IMR-90 (cell line): Measurements from ENCODE around the gene DAPK1. TPM values are rescaled to one million over a fixed set of nuclear protein-coding genes. Genes with fewer than 3 reads are reported as not detected.

Source experiments
- ATAC-seq: fragments of 200-7000 bp; cut with Tn5 transposase; 2 replicates; pipeline ENCODE4 v1.9.1; 2020; ENCODE audit warnings: low read depth, mild to moderate bottlenecking, moderate library complexity
- BruUV-seq: library from RNA; stranded (reverse); fragments of 400-500 nt; replicated peaks from 2 replicates; lab custom pipeline; 2021; lab: Mats Ljungman, UMichigan
- CTCF ChIA-PET: fragments of 300-600 bp; formaldehyde crosslinking; extraction: SDS; loops from one replicate; lab custom pipeline; 2021; ENCODE audit warnings: antibody characterized with exemption; lab: Yijun Ruan, JAX
- POLR2A ChIA-PET: fragments of 300-600 bp; sonication (Branson Sonifier 250); formaldehyde crosslinking; loops from one replicate; lab custom pipeline; 2022; ENCODE audit warnings: antibody characterized with exemption; ENCODE audit not compliant: unreplicated experiment; lab: Charles Lee
- DNase-seq: peaks from one replicate; pipeline ENCODE4 v3.0.0; 2013
- H2AFZ ChIP-seq: replicated peaks from 2 replicates; pipeline ENCODE3; 2013; ENCODE audit warnings: low read length, mild to moderate bottlenecking; ENCODE audit not compliant: poor library complexity
- H2AK5ac ChIP-seq: 2 replicates; pipeline ENCODE4 v1.6.1; 2013; ENCODE audit warnings: low read depth, low read length, inconsistent platforms
- H2AK9ac ChIP-seq: replicated peaks from 2 replicates; pipeline ENCODE3; 2013; ENCODE audit warnings: mild to moderate bottlenecking, low read depth, low read length, moderate library complexity; ENCODE audit not compliant: poor library complexity
- H2BK120ac ChIP-seq: 2 replicates; pipeline ENCODE4 v1.6.1; 2013; ENCODE audit warnings: low read depth, low read length, inconsistent platforms
- H2BK15ac ChIP-seq: 3 replicates; pipeline ENCODE4 v1.6.1; 2013; ENCODE audit warnings: low read depth, low read length, inconsistent platforms
- H2BK20ac ChIP-seq: 2 replicates; pipeline ENCODE4 v1.6.1; 2013; ENCODE audit warnings: low read depth, mild to moderate bottlenecking, inconsistent platforms, low read length, moderate library complexity
- H2BK5ac ChIP-seq: 2 replicates; pipeline ENCODE4 v1.6.1; 2013; ENCODE audit warnings: mild to moderate bottlenecking, low read depth, low read length, inconsistent platforms; ENCODE audit not compliant: poor library complexity, severe bottlenecking
- H3K14ac ChIP-seq: replicated peaks from 2 replicates; pipeline ENCODE4 v1.6.1; 2013; ENCODE audit warnings: low read depth, low read length, inconsistent platforms
- H3K18ac ChIP-seq: 2 replicates; pipeline ENCODE4 v1.6.1; 2013; ENCODE audit warnings: low read depth, low read length, control low read depth
- H3K23ac ChIP-seq: 2 replicates; pipeline ENCODE4 v1.6.1; 2013; ENCODE audit warnings: low read depth, low read length, inconsistent platforms
- H3K27ac ChIP-seq: 2 replicates; pipeline ENCODE4 v1.5.1; 2013; ENCODE audit warnings: mild to moderate bottlenecking, control low read depth, low read length; ENCODE audit not compliant: insufficient read depth
- H3K27me3 ChIP-seq: 2 replicates; pipeline ENCODE4 v1.6.1; 2013; ENCODE audit warnings: low read length; ENCODE audit not compliant: control insufficient read depth, insufficient read depth
- H3K36me3 ChIP-seq: 2 replicates; pipeline ENCODE4 v1.6.1; 2013; ENCODE audit warnings: low read length, mixed read lengths; ENCODE audit not compliant: control insufficient read depth, insufficient read depth
- H3K4ac ChIP-seq: 2 replicates; pipeline ENCODE4 v1.6.1; 2013; ENCODE audit warnings: low read depth, low read length, inconsistent platforms
- H3K4me1 ChIP-seq: 2 replicates; pipeline ENCODE4 v1.6.1; 2013; ENCODE audit warnings: low read length, mixed read lengths; ENCODE audit not compliant: control insufficient read depth, insufficient read depth
- H3K4me2 ChIP-seq: 2 replicates; pipeline ENCODE4 v1.6.1; 2013; ENCODE audit warnings: low read depth, mild to moderate bottlenecking, control low read depth, low read length, moderate library complexity
- H3K4me3 ChIP-seq: 2 replicates; pipeline ENCODE4 v1.5.1; 2013; ENCODE audit warnings: low read depth, mild to moderate bottlenecking, control low read depth, low read length, moderate library complexity; ENCODE audit not compliant: insufficient read depth
- H3K56ac ChIP-seq: 2 replicates; pipeline ENCODE4 v1.6.1; 2013; ENCODE audit warnings: low read length, inconsistent platforms; ENCODE audit not compliant: insufficient read depth; ENCODE audit errors: extremely low read depth
- H3K79me1 ChIP-seq, 2 experiments: 2 replicates each; pipeline ENCODE4 v1.6.1; 2013; ENCODE audit warnings: low read length in 2 of 2, inconsistent platforms in 1 of 2, low read depth in 1 of 2
- H3K9ac ChIP-seq: 2 replicates; pipeline ENCODE4 v1.6.1; 2013; ENCODE audit warnings: low read depth, low read length, control low read depth
- H3K9me1 ChIP-seq: 2 replicates; pipeline ENCODE4 v1.6.1; 2013; ENCODE audit warnings: low read length, inconsistent platforms; ENCODE audit not compliant: insufficient read depth
- H3K9me3 ChIP-seq: 2 replicates; pipeline ENCODE4 v1.6.1; 2013; ENCODE audit warnings: low read length; ENCODE audit not compliant: control insufficient read depth, insufficient read depth
- H4K20me1 ChIP-seq: 2 replicates; pipeline ENCODE4 v1.6.1; 2013; ENCODE audit warnings: low read length, inconsistent platforms; ENCODE audit not compliant: insufficient read depth
- H4K5ac ChIP-seq: 2 replicates; pipeline ENCODE4 v1.6.1; 2013; ENCODE audit warnings: mild to moderate bottlenecking, low read depth, low read length, control low read depth
- H4K8ac ChIP-seq, 2 experiments: 2 replicates each; pipeline ENCODE4 v1.6.1; 2013; ENCODE audit warnings: low read depth in 2 of 2, low read length in 2 of 2, control low read depth in 1 of 2, inconsistent platforms in 1 of 2
- H4K91ac ChIP-seq: 2 replicates; pipeline ENCODE4 v1.6.1; 2013; ENCODE audit warnings: low read depth, low read length, inconsistent platforms; ENCODE audit not compliant: insufficient read depth
- BHLHE40 ChIP-seq: fragments of 150-350 bp; IDR thresholded peaks from 2 replicates; pipeline ENCODE4 v1.6.1; 2016; ENCODE audit warnings: mild to moderate bottlenecking, low read depth, low read length
- CEBPB ChIP-seq: IDR thresholded peaks from 2 replicates; pipeline ENCODE4 v1.6.1; 2012; ENCODE audit warnings: low read depth, low read length, improper control_type of control experiment
- MAFK ChIP-seq: IDR thresholded peaks from 2 replicates; pipeline ENCODE4 v1.6.1; 2012; ENCODE audit warnings: low read depth, low read length, improper control_type of control experiment
- NFE2L2 ChIP-seq: fragments of 150-350 bp; IDR thresholded peaks from 2 replicates; pipeline ENCODE4 v1.6.1; 2016; ENCODE audit warnings: low read depth, mild to moderate bottlenecking, low read length
- POLR2A ChIP-seq: IDR thresholded peaks from 2 replicates; pipeline ENCODE4 v1.6.1; 2012; ENCODE audit warnings: mild to moderate bottlenecking, low read depth, low read length
- RAD21 ChIP-seq: IDR thresholded peaks from 2 replicates; pipeline ENCODE4 v1.6.1; 2012; ENCODE audit warnings: low read length, improper control_type of control experiment
- RCOR1 ChIP-seq: IDR thresholded peaks from 2 replicates; pipeline ENCODE4 v1.6.1; 2012; ENCODE audit warnings: mild to moderate bottlenecking, low read length, improper control_type of control experiment; ENCODE audit not compliant: insufficient replicate concordance
- RFX5 ChIP-seq: IDR thresholded peaks from 2 replicates; pipeline ENCODE4 v1.8.0; 2012; ENCODE audit warnings: low read depth, mild to moderate bottlenecking, low read length, moderate library complexity
- SMC3 ChIP-seq: fragments of 150-350 bp; IDR thresholded peaks from 2 replicates; pipeline ENCODE4 v1.6.1; 2016; ENCODE audit warnings: low read depth, mild to moderate bottlenecking, antibody characterized with exemption, low read length, moderate library complexity
- WGBS, 2 experiments: methylation state at CpG; one replicate each; pipeline versions ENCODE4 v1.1.5 to v1.1.7; 2013; ENCODE audit warnings: missing lambda C conversion rate in 2 of 2; ENCODE audit not compliant: insufficient read length in 1 of 2; ENCODE audit errors: extremely low coverage in 2 of 2; 5-methylcytosine and 5-hydroxymethylcytosine counted together
- dilution Hi-C: fragments of 300-500 bp; cut with HindIII; formaldehyde crosslinking; loops from one replicate; pipeline ENCODE4 v1.14.3; 2018; ENCODE audit warnings: low sequenced_read_pairs; ENCODE audit not compliant: unreplicated experiment
- in situ Hi-C: fragments of 300-500 bp; cut with MboI; formaldehyde crosslinking; loops from 3 replicates; pipeline ENCODE4 v1.14.3; 2019; ENCODE audit warnings: low sequenced_read_pairs, inconsistent platforms, mixed read lengths
- intact Hi-C: fragments of 100-400 bp; cut with micrococcal nuclease; formaldehyde crosslinking; loops from 2 replicates; pipeline ENCODE4 v1.10.0; 2022
- polyA plus RNA-seq, 3 experiments: library from polyadenylated mRNA; depleted of rRNA; stranded (reverse); fragments of >200 nt; gene quantifications; 2 replicates each; pipeline ENCODE4 v1.2.3, GENCODE V29; 2012; ENCODE audit warnings: low replicate concordance in 1 of 3
- total RNA-seq: library from RNA; depleted of rRNA; stranded (reverse); fragments of >200 nt; gene quantifications from 2 replicates; pipeline ENCODE4 v1.2.3, GENCODE V29; 2012
- TF ChIP-seq, protein P1 (sequence below): fragments of 150-350 bp; IDR thresholded peaks from 2 replicates; pipeline ENCODE4 v1.6.1; 2016; ENCODE audit warnings: low read depth, mild to moderate bottlenecking, low read length, moderate library complexity, borderline replicate concordance

DAPK1 gene
- total and polyA plus RNA-seq, 2 of the 4 experiments (the other 2 are of a cell fraction): under 0.01 to 0.03 TPM

DNA sequence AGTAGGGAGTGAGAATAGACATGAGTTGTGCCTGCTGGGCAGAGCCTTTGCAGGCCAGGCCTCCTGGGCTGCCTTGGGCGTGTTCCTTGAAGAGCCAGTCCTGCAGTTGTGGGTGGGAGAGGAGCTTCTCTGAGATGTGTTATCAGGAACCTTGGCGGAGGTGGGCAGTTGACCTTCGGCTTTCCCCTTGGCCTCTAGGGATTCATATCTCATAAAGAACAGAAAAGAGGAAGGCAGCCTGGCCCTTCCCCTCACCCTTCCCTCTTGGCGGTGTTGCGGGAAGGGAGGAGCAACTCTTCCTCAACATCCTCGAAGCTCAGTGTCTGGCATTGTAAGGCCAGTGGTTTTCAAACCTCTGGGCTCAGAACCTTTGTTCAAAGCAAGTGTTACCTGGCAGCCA lies 59.2 kb downstream of the DAPK1 start:
- H2AFZ ChIP-seq: no peak overlapping the region
- H3K27me3 ChIP-seq: peaks cover 1% of the 10 kb centered on the region; the same call in 1 of the 2 replicates
- H2BK20ac ChIP-seq: no peak overlapping the region
- no peak overlapping the region for H3K23ac ChIP-seq
- no peaks in the 10 kb centered on the region for H3K79me1 ChIP-seq
- H3K4ac ChIP-seq: no peak overlapping the region
- in situ Hi-C loops (no loop called here), intact Hi-C loops (no loop called here), dilution Hi-C loops (no loop called here)
- no peak overlapping the region for H3K9ac ChIP-seq
- no peak overlapping the region for H2BK5ac ChIP-seq
- H2BK120ac ChIP-seq: no peak overlapping the region
- H3K9me3 ChIP-seq: no peaks in the 10 kb centered on the region
- ChIA-PET CTCF (no interaction called here), POLR2A (no interaction called here)
- no peak overlapping the region for H3K14ac ChIP-seq
- H3K9me1 ChIP-seq: no peaks in the 10 kb centered on the region
- no peak overlapping the region for H4K5ac ChIP-seq
- no peak overlapping the region for H4K8ac ChIP-seq
- H3K27ac ChIP-seq: no peak overlapping the region
- no peaks in the 10 kb centered on the region for H4K20me1 ChIP-seq
- no peak overlapping the region for H2AK5ac ChIP-seq
- BruUV-seq: no TSS peak
- H3K4me3 ChIP-seq: no peak overlapping the region
- DNase-seq: no peak
- no peak overlapping the region for H3K56ac ChIP-seq
- no peak overlapping the region for H3K4me2 ChIP-seq
- no peaks in the 10 kb centered on the region for H3K36me3 ChIP-seq
- 81% methylated on average over 3 of the region's 6 CpGs; no CpG with 5 or more reads in 1 of the 2 experiments for WGBS, 2 experiments
- TF ChIP-seq RAD21 (no peak), NFE2L2 (no peak), POLR2A (no peak), SMC3 (no peak), BHLHE40 (no peak), RFX5 (no peak), RCOR1 (no peak), MAFK (no peak), CEBPB (no peak)
- TF ChIP-seq, protein P1, sequence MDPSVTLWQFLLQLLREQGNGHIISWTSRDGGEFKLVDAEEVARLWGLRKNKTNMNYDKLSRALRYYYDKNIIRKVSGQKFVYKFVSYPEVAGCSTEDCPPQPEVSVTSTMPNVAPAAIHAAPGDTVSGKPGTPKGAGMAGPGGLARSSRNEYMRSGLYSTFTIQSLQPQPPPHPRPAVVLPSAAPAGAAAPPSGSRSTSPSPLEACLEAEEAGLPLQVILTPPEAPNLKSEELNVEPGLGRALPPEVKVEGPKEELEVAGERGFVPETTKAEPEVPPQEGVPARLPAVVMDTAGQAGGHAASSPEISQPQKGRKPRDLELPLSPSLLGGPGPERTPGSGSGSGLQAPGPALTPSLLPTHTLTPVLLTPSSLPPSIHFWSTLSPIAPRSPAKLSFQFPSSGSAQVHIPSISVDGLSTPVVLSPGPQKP: no peak
- no peak overlapping the region for H4K91ac ChIP-seq
- no peaks in the 10 kb centered on the region for H3K4me1 ChIP-seq
- no peak overlapping the region for H2BK15ac ChIP-seq
- ATAC-seq: no peak
- no peak overlapping the region for H3K18ac ChIP-seq
- H2AK9ac ChIP-seq: no peak overlapping the region
